GM12878 (cell line): ENCODE data around the gene CXorf38.

ENCODE experiments used
- CHD1 ChIP-seq: IDR thresholded peaks from 2 replicates; pipeline ENCODE4 v1.6.1; 2012; ENCODE audit warnings: low read depth, low read length, improper control_type of control experiment
- CTCF ChIP-seq, 3 experiments: IDR thresholded peaks in 2 of 3; conservative IDR thresholded peaks in 1 of 3; 2 replicates each; pipeline ENCODE4 v1.5.1; 2011; ENCODE audit warnings: low read depth in 3 of 3, low read length in 3 of 3, mild to moderate bottlenecking in 3 of 3, control low read depth in 2 of 3, moderate library complexity in 2 of 3, inconsistent platforms in 1 of 3, mixed read lengths in 1 of 3; ENCODE audit not compliant: control insufficient read depth in 2 of 3, insufficient read depth in 1 of 3; ENCODE audit errors: extremely low read depth in 1 of 3
- GABPA ChIP-seq: IDR thresholded peaks from 2 replicates; pipeline ENCODE4 v1.6.1; 2014; ENCODE audit warnings: antibody characterized with exemption, low read depth, mild to moderate bottlenecking, inconsistent platforms
- GATAD2B ChIP-seq: fragments of 450-650 bp; conservative IDR thresholded peaks from 2 replicates; pipeline ENCODE4 v1.6.1; 2017; ENCODE audit warnings: low read depth, mild to moderate bottlenecking, moderate library complexity
- PKNOX1 ChIP-seq: fragments of 450-650 bp; IDR thresholded peaks from 2 replicates; pipeline ENCODE4 v1.6.1; 2016; ENCODE audit warnings: mild to moderate bottlenecking
- PRDM15 ChIP-seq: fragments of 450-650 bp; formaldehyde crosslinking; IDR thresholded peaks from 2 replicates; pipeline ENCODE4 v1.4.0; 2020; ENCODE audit warnings: mild to moderate bottlenecking, moderate library complexity
- RCOR1 ChIP-seq: conservative IDR thresholded peaks from 2 replicates; pipeline ENCODE4 v1.6.1; 2012; ENCODE audit warnings: low read depth, low read length, improper control_type of control experiment
- SRF ChIP-seq, 2 experiments: IDR thresholded peaks; 2 replicates each; pipeline ENCODE4 v1.6.1; 2011; ENCODE audit warnings: low read depth in 2 of 2, low read length in 2 of 2, mild to moderate bottlenecking in 1 of 2, moderate library complexity in 1 of 2
- WRNIP1 ChIP-seq: IDR thresholded peaks from 2 replicates; pipeline ENCODE4 v1.6.1; 2011; ENCODE audit warnings: low read depth, low read length, improper control_type of control experiment, borderline replicate concordance

- TF ChIP-seq PKNOX1 = no peak
- TF ChIP-seq CHD1 = no peak
- TF ChIP-seq GABPA = no peak
- no peak for TF ChIP-seq GATAD2B
- TF ChIP-seq WRNIP1 = no peak
- no peak for TF ChIP-seq SRF (IDR thresholded peaks at IDR 0.05; ENCODE audit: low read depth in 2 of 2, low read length in 2 of 2)
- no peak for TF ChIP-seq CTCF (IDR thresholded peaks at IDR 0.05 in 2 of 3, conservative IDR thresholded peaks at IDR 0.05 in 1 of 3; ENCODE audit: control insufficient read depth in 2 of 3, extremely low read depth in 1 of 3, insufficient read depth in 1 of 3, low read depth in 3 of 3, low read length in 3 of 3)
- no peak for TF ChIP-seq PRDM15 (CRISPR knock-in tag)
- TF ChIP-seq RCOR1 = no peak
Measured at GRCh38 chrX:40625294-40625693, 22.1 kb downstream of the CXorf38 start.
